ENCODE results near the gene PEPD.

The PEPD gene

DNA sequence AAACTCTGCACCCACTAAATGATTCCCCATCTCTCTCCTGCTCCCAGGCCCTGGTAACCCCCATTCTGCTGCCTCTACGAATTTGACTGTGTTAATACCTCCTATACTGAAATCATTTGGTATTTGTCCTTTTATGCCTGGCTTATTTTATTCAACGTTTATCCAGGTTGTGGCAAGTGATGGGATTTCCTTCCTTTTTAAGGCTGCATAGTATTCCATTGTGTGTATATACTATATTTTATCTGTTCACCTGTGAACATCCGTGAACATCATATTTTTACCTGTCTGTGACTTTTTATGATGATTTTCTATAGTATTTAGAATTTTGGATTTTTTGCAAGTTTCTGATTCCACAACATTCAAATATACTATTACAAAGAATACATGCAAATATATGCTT lies 162.0 kb downstream of the PEPD start:
- Mint-ChIP-seq H3K4me3 (no peak overlapping the region), H3K4me1 (no peaks in the 10 kb centered on the region), H3K27me3 (peaks cover 17% of the 10 kb centered on the region), H3K36me3 (peaks cover 1% of the 10 kb centered on the region), H3K27ac (no peak overlapping the region), H3K9me3 (peaks cover 9% of the 10 kb centered on the region)
- DNase-seq (ENCODE audit: low spot score in 2 of 2) (no peak), ATAC-seq (ENCODE audit: low read depth) (no peak)

DNA sequence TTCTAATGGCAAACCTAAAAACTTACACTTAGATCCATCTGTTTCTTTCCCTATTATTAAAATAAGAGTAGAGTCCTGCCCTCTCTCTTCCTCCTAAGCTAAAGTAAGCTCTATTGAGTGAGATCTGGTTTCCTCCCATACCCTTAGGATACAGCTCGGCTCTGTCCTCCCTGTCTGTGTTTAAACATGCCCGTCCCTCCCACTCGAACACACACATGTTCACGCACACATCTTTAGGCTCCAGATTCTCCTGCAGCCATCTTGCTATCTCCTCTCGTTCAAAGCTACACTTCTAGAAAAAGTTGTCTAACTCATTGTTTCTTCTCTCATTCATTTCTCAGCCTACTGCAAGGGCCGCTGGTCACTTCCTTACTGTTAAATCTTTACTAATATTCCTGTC lies 163.2 kb downstream of the PEPD start:
- Mint-ChIP-seq H3K36me3 (peaks cover 1% of the 10 kb centered on the region), H3K4me3 (no peak overlapping the region), H3K9me3 (peaks cover 10% of the 10 kb centered on the region), H3K27me3 (peaks cover 14% of the 10 kb centered on the region), H3K27ac (no peak overlapping the region), H3K4me1 (no peaks in the 10 kb centered on the region)
- ATAC-seq (ENCODE audit: low read depth) (no peak), DNase-seq (ENCODE audit: low spot score in 2 of 2) (no peak)

GRCh38 chr19:33357556-33357955 lies 164.0 kb downstream of the PEPD start:
- H3K27ac Mint-ChIP-seq = no peak overlapping the region
- no peak overlapping the region for H3K4me3 Mint-ChIP-seq
- H3K4me1 Mint-ChIP-seq = no peaks in the 10 kb centered on the region
- DNase-seq (ENCODE audit: low spot score in 2 of 2) (no peak), ATAC-seq (ENCODE audit: low read depth) (no peak)
- peaks cover 1% of the 10 kb centered on the region for H3K36me3 Mint-ChIP-seq
- H3K27me3 Mint-ChIP-seq = peaks cover 13% of the 10 kb centered on the region
- peaks cover 10% of the 10 kb centered on the region for H3K9me3 Mint-ChIP-seq

DNA sequence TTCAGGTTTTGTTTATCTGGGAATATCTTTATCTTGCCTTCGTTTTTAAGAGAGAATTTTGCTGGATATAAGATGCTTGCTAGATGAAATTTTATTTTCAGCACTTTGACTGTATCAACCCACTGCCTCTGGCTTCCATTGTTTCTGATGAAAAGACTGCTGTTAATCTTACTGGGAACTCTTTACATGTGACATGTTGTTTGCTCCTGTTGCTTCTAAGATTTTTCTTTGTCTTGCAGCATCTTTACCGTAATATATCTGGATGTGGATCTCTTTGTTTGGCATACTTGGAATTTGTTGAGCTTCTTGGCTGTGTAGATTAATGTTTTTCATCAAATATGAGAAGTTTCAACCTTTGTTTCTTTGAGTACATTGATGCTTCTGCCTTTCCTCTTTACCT lies 166.1 kb downstream of the PEPD start:
- H3K4me1 Mint-ChIP-seq = no peaks in the 10 kb centered on the region
- peaks cover 1% of the 10 kb centered on the region for H3K36me3 Mint-ChIP-seq
- no peak overlapping the region for H3K4me3 Mint-ChIP-seq
- H3K27me3 Mint-ChIP-seq = peaks cover 13% of the 10 kb centered on the region
- peaks cover 10% of the 10 kb centered on the region for H3K9me3 Mint-ChIP-seq
- DNase-seq (ENCODE audit: low spot score in 2 of 2) (no peak), ATAC-seq (ENCODE audit: low read depth) (no peak)
- H3K27ac Mint-ChIP-seq = no peak overlapping the region

DNA sequence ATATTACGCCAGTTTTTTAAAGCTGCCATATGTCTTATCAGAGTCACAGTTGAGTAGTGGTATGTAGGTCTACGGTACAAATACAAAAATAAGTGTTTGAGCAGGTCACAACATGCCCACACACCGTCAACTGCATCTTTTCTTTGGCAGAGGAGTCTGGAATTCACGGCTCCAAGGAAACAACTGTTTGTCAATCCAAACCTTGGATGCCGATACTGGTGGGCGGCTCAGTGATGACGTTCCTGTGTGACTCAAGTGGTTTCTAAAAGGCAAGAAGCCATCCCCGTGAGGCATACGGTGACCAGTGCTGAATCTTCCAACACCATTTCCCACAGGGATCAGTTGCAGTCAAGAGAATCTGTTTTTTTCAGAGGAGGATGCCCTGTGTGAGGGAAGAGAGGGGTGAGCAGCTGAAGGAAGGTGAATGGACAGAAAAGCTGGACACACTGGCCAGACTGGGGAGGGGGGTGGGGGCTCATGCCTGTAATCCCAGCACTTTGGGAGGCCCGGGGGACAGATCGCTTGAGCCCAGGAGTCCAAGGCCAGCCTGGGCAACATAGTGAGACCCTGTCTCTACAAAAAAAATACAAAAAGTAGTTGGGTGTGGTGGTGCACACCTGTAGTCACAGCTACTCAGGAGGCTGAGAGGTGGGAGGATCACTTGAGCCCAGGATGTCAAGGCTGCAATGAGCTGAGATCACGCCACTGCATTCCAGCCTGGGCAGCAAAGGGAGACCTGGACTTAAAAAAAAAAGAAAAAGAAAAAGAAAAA lies 170.9 kb downstream of the PEPD start:
- no peaks in the 10 kb centered on the region for H3K36me3 Mint-ChIP-seq
- DNase-seq (ENCODE audit: low spot score in 2 of 2) = no peak
- H3K27me3 Mint-ChIP-seq = peaks cover 12% of the 10 kb centered on the region
- H3K9me3 Mint-ChIP-seq = peaks cover 6% of the 10 kb centered on the region
- ATAC-seq (ENCODE audit: low read depth) = no peak
- no peak overlapping the region for H3K27ac Mint-ChIP-seq
- H3K4me1 Mint-ChIP-seq = no peaks in the 10 kb centered on the region
- H3K4me3 Mint-ChIP-seq = no peak overlapping the region

- ATAC-seq (ENCODE audit: low read depth) (no peak), DNase-seq (ENCODE audit: low spot score in 2 of 2) (no peak)
- no peak overlapping the region for H3K27ac Mint-ChIP-seq
- H3K4me3 Mint-ChIP-seq = no peak overlapping the region
- H3K36me3 Mint-ChIP-seq = no peaks in the 10 kb centered on the region
- H3K9me3 Mint-ChIP-seq = peaks cover 1% of the 10 kb centered on the region
- peaks cover 12% of the 10 kb centered on the region for H3K27me3 Mint-ChIP-seq
- no peaks in the 10 kb centered on the region for H3K4me1 Mint-ChIP-seq
Observed at GRCh38 chr19:33349319-33350289, 172.0 kb downstream of the PEPD start.

- H3K9me3 Mint-ChIP-seq = no peaks in the 10 kb centered on the region
- no peak overlapping the region for H3K4me3 Mint-ChIP-seq
- no peak overlapping the region for H3K27ac Mint-ChIP-seq
- DNase-seq (ENCODE audit: low spot score in 2 of 2) (no peak), ATAC-seq (ENCODE audit: low read depth) (no peak)
- H3K4me1 Mint-ChIP-seq = no peaks in the 10 kb centered on the region
- H3K36me3 Mint-ChIP-seq = no peaks in the 10 kb centered on the region
- peaks cover 13% of the 10 kb centered on the region for H3K27me3 Mint-ChIP-seq
Observed at GRCh38 chr19:33348301-33349010, 173.1 kb downstream of the PEPD start.

- Mint-ChIP-seq H3K4me3 (no peak overlapping the region), H3K27me3 (peaks cover 17% of the 10 kb centered on the region), H3K9me3 (no peaks in the 10 kb centered on the region), H3K36me3 (no peaks in the 10 kb centered on the region), H3K4me1 (no peaks in the 10 kb centered on the region), H3K27ac (no peak overlapping the region)
- ATAC-seq (ENCODE audit: low read depth) (no peak), DNase-seq (ENCODE audit: low spot score in 2 of 2) (no peak)
Observed at GRCh38 chr19:33347300-33347699, 174.3 kb downstream of the PEPD start.

GRCh38 chr19:33346665-33347064 lies 174.9 kb downstream of the PEPD start:
- DNase-seq (ENCODE audit: low spot score in 2 of 2) (no peak), ATAC-seq (ENCODE audit: low read depth) (no peak)
- Mint-ChIP-seq H3K4me1 (no peaks in the 10 kb centered on the region), H3K9me3 (no peaks in the 10 kb centered on the region), H3K27me3 (peaks cover 15% of the 10 kb centered on the region), H3K4me3 (no peak overlapping the region), H3K36me3 (no peaks in the 10 kb centered on the region), H3K27ac (no peak overlapping the region)

DNA sequence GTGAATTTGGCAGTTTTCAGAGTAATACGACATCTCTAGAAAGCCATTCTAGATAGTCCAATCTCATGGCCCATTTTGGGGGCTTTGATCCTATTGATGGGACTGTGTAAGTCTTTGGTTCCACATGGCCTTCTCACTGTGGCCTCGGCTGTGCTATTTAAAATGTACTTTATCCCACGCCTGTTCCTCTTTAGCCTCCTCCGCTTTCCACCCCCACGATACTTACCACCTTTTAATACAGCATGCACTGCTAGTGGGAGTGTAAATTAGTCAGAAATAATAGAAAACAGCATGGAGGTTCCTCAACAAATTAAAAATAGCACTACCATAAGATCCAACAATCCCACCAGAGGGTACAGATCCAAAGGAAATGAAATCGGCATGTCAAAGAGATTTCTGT lies 176.4 kb downstream of the PEPD start:
- DNase-seq (ENCODE audit: low spot score in 2 of 2) = no peak
- Mint-ChIP-seq H3K27me3 (peaks cover 20% of the 10 kb centered on the region), H3K4me3 (no peak overlapping the region), H3K4me1 (no peaks in the 10 kb centered on the region), H3K36me3 (no peaks in the 10 kb centered on the region), H3K27ac (no peak overlapping the region), H3K9me3 (no peaks in the 10 kb centered on the region)
- ATAC-seq (ENCODE audit: low read depth) = no peak

GRCh38 chr19:33344573-33344925 lies 177.0 kb downstream of the PEPD start:
- Mint-ChIP-seq H3K9me3 (no peaks in the 10 kb centered on the region), H3K27ac (no peak overlapping the region), H3K27me3 (peaks cover 20% of the 10 kb centered on the region), H3K4me1 (no peaks in the 10 kb centered on the region), H3K36me3 (no peaks in the 10 kb centered on the region), H3K4me3 (no peak overlapping the region)
- DNase-seq (ENCODE audit: low spot score in 2 of 2) = no peak
- ATAC-seq (ENCODE audit: low read depth) = no peak

DNA sequence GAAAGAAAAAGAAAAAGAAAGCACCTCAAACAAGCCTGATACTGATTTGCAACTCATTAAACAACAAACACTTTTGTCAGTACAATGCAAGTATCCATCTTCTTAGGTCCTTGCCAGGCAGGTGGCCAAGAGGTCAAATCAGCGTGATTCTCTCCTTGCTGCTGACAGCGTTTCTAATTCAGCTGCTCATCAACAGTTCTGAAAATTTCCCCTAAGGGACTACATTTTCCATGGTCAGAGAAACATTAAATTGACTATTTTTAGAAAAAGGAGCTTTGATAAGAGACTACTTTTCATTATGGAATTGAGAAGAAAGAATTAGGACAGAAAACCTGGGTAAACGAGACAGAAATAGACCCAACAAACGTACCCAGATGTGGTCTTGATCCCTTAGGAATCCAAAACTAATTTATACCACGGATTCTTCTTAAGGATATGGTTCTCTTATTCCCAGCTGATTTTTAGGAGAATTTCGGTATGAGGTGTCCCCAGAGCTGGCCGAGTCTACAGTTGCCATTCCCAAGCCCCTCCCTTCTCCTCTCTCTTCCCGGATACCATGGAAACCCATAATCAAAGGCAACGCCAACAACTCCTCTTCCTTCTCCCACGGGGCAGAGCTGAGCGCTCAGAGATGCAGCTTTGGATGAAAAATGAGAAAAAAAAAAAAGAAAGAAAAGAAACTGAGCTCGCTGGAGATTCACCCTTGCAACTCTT lies 177.6 kb downstream of the PEPD start:
- Mint-ChIP-seq H3K9me3 (no peaks in the 10 kb centered on the region), H3K36me3 (no peaks in the 10 kb centered on the region), H3K27me3 (peaks cover 22% of the 10 kb centered on the region), H3K4me1 (no peaks in the 10 kb centered on the region), H3K27ac (no peak overlapping the region), H3K4me3 (no peak overlapping the region)
- ATAC-seq (ENCODE audit: low read depth) = no peak
- DNase-seq (ENCODE audit: low spot score in 2 of 2) = no peak

DNA sequence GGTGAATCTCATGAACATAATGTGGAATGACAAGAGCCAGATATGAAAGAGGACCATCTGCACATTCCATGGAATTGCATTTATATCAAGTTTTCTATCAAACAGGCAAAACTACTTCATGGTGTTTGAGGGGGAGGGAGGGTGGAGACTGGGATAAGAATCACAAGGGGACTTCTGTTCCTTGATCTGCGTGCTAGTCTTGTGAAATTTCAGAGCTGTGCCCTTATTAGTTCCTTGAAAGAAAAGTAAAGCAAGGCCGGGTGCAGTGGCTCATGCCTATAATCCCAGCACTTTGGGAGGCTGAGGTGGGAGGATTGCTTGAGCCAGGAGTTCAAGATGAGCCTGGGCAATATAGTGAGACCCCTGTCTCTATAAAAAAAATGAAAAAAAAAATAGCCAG lies 178.3 kb downstream of the PEPD start:
- H3K4me3 Mint-ChIP-seq = no peak overlapping the region
- H3K9me3 Mint-ChIP-seq = no peaks in the 10 kb centered on the region
- H3K27ac Mint-ChIP-seq = no peak overlapping the region
- H3K4me1 Mint-ChIP-seq = no peaks in the 10 kb centered on the region
- H3K27me3 Mint-ChIP-seq = peaks cover 22% of the 10 kb centered on the region
- ATAC-seq (ENCODE audit: low read depth) (no peak), DNase-seq (ENCODE audit: low spot score in 2 of 2) (no peak)
- no peaks in the 10 kb centered on the region for H3K36me3 Mint-ChIP-seq

All from memory B cell (primary cell).